NCI-H82 treated with DMSO at 0.1 percent for 48 hours (cell line): ENCODE data around the gene ANKFY1.
A peak's percentile ranks its signal among the peaks of the same experiment; 100 is the strongest.
"Not testable (repeated sequence)": the region's sequence is repeated elsewhere in the genome, so short reads cannot be mapped to it uniquely, and the experiment has no call there.

ENCODE experiments used
- DNase-seq: peaks from one replicate; lab custom pipeline; 2025; ENCODE audit not compliant: unreplicated experiment; lab: John Stamatoyannopoulos, UW

ANKFY1 gene

GRCh38 chr17:4258867-4259266 lies 4.9 kb downstream of the ANKFY1 start:
- DNase-seq, result no peak

DNA sequence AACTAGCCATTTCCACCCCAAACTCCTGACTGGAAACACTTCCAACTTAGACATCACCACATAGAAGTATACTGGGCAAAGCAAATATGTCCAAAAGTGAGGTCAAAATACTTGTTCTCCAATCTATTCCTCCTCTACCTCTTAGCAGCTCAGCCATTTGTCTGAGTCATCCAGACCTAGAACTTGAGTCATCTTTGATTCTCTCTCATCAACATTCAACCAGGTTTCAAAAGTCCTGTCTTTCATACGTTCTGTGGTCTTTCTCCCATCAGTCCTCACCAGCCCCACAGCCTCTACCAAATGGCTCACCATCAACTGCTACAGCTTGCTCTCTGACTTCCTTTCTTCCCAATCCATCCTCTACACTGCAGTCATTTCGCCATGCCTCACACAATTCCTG lies 6.8 kb downstream of the ANKFY1 start:
- DNase-seq, result no peak

DNA sequence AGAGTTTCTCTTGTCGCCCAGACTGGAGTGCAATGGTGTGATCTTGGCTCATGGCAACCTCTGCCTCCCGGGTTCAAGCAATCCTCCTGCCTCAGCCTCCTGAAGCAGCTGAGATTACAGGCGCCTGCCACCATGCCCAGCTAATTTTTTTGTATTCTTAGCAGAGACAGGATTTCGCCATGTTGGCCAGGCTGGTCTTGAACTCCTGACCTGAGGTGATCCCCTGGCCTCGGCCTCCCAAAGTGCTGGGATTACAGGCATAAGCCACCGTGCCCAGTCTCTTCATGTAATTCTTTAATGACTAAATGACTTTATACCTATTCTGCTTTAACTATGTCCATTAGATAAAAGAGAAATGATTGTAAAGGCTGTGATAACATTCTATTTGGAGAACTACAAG lies 8.5 kb downstream of the ANKFY1 start:
- DNase-seq, result not testable (repeated sequence)

DNA sequence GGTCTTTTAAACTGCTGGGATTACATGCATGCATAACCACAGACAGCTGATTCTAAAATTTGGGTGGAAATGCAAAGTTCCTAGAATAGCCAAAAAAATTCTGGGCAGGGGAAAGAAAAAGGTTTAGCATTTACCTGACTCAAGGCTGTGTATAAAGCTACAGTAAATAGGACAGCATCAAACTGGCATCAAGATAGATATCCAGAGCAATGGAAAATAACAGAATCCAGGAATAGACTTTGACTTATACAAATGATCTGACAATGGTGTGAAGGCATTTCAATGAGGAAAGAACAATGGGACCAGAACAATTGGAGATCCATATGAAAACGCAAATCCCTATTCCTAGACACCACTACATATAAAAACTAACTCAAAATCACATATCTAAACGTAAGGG lies 12.9 kb downstream of the ANKFY1 start:
- DNase-seq, result no peak

DNA sequence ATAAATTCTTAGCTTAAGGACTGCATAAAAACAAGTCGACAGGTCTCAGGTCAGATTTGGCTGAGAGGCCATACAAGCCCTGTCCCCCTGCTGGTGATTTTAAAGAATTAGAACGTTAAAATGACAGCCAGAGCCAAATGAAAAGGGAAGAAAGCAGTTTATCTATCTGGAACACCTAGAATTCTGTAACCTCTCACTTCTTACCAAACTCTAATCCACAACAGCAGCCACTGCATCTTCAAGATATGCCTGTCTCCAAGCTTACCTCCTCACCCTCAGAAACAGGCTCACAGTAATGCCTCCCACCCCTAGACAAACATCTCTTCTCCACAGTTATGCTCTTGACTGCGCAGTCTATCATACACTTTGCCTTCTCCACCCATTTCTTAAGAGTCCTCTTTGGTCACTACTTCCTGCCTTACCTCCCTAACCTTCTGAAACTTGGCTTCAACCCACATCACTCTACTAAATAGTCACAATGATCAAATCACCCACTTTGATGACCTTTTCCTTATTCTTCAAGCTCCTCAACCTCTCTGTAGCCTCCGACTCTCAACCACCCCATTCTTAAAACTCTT lies 14.2 kb downstream of the ANKFY1 start:
- peak; percentile 35 for DNase-seq

GRCh38 chr17:4248504-4249277 lies 15.1 kb downstream of the ANKFY1 start:
- DNase-seq, result no peak

GRCh38 chr17:4247971-4248388 lies 15.8 kb downstream of the ANKFY1 start:
- no peak for DNase-seq

DNA sequence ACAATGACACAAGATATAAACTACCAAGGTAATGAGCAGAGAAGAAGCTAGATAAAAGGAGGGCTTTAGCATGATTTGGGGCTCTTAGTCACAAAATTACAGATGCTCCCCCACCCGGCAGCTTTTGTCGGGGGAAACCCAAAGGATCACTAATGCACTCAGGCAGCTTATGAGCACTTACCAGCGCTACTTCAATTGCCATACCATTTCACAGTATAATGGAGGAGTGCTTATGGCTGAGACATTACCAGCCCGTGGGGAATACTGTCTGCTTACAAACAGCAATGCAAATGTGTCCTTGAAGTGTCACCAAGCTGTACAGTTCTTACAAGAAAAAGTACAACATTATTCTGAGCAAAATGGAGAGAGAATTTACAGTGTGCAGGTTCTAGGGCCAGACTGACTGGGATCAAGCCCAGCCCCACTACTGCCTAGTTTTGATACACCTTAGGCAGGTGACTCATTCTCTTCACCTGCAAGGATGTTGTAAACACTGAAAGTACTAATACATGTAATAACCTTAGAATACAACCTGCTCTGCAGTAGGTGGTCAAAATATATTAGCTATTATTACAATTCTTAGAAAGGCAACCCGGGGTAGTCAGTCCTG lies 16.3 kb downstream of the ANKFY1 start:
- no peak for DNase-seq

- DNase-seq, result no peak
Observed at GRCh38 chr17:4246674-4247073, 17.1 kb downstream of the ANKFY1 start.

GRCh38 chr17:4241535-4241934 lies 22.2 kb downstream of the ANKFY1 start:
- DNase-seq, result no peak

DNA sequence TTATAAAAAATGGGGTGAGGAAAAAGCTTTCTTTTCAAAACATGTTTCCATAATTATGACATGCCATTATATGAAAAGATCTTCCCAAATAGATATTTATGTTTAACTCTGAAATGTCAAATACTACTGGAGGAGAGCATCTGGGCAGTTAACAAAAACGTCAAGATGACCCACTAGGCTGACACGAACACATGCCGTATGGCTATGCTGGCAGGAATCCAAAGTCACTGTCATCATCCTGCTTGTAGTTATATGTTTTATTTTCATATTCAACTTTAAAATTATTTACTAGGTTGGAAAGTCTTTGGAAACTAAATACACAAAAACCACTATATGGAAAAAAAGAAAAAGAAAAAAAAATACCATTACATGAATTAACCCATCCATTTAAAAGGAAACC lies 27.3 kb downstream of the ANKFY1 start:
- DNase-seq, result no peak

DNA sequence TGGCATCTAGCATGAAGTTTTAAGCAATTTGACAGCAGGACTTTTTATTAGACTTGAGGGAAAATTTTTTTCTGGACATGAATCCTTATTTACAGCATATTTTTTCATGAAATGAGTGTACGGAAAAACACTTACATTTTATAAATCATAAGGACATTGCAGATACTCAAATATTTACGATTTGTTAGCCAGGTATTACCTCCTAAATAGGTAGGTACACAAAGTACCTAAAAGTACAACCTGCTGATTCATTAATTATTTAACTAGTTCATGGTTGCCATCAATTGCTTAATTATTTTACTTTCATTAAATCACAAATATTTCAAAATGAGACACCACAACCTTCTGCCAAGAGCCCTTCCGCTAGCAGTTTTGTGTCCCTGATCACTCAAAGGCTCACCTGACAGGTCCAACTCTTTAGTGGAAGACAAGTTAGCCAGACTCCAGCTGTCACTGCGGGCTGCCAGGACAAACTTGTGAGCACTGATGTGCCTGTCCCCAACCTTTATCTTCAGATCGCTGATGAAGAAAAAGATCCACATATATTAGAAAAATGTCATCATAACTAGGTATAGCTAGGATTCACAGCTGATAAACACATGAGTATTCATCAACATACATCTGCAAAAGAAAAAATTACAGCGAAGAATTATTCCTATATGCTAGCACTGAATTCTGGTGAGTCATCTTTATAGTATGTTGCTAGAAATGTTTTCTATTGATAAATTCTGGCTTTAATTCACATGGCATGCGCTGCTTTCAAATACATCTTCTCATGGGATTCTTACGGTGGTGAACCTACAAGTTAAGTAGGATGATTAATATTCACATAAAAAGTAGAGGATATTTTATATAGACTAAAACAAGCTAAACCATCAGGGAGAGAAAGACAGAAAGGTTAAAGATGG lies 28.2 kb downstream of the ANKFY1 start:
- DNase-seq, result no peak

DNA sequence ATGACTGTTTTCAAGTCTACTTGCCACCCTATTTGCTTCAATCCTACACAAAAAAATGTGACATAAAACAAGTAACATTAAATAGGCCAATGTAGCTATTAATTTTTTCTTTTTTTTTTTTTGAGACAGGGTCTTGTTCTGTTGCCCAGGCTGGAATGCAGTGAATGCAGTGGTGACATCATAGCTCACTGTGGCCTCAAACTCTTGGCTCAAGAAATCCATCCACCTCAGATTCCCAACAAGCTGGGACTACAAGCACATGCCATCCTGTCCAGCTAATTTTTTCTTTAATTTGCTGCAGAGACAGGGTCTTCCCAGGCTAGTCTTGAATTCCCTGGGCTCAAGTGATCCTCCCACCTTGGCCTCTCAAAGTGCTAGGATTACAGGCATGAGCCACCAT lies 29.4 kb downstream of the ANKFY1 start:
- DNase-seq, result no peak

- no peak for DNase-seq
Observed at GRCh38 chr17:4233668-4234258, 30.0 kb downstream of the ANKFY1 start.

- no peak for DNase-seq
Observed at GRCh38 chr17:4232168-4232813, 31.5 kb downstream of the ANKFY1 start.

DNA sequence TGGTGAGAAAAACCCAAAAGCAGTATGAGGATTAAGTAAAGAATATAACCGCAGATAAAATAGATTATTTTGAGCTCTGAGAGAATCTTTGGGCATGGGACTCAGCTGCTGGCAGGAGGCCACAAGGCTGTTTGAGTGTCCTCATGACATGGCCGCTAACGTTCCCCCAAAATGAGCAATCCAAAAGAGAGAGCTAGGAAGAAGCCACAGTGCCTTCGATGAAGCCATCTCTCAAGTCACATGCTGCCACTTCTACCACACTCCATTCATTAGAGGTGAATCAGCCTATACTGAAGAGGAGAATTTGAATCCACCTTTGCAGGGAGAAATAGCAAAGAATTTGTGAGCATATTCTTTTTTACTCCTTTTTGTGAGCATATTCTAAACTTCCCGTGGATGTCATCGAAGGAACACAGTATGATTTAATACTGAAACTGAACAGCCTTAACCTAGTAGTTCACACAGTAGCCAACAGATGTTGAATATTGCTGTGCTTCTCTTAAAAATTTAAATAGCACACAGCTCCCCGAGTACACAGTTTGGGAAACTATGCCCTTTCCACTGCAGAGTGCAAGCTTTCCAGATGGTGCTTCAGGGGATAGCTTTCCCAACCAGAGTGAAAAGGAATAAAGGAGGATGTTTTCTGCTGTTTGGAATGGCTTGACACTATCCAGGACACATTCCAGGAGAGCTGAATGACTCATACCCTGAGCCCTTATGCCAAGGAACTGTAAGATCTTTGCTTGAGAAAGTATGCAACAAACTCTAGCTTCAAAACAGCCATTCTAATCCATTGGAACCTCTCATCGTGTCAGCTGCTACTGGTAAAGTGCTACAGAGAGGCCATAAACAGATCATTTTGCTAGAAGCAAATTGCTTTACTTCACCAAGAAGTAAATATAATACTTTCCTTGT lies 33.9 kb downstream of the ANKFY1 start:
- DNase-seq, result no peak

GRCh38 chr17:4221899-4222659 lies 41.7 kb downstream of the ANKFY1 start:
- DNase-seq, result no peak

- no peak for DNase-seq
Observed at GRCh38 chr17:4221163-4221562, 42.6 kb downstream of the ANKFY1 start.

DNA sequence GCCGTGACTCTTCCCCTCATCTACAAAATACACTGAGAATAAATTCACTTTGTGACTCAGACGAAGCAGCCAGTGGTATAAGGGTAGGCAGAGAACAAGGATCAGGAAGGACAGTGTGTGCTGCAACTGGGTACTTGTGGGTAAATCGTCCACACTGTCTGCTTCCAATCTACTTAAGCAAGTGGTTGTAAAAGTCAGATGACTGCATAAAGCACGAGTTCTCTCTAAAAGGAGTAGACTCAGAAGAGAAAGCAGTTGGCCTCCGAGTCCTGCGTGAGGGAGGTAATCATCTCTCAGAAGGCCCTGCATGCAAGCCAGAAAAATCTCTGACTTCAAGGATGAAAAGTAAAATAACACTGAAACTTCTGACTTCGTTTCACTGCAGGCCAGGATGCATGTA lies 43.1 kb downstream of the ANKFY1 start:
- DNase-seq, result peak; percentile 40
